Breast epithelium (tissue), 3 donors: ENCODE data around the gene SFXN2.

Experiments used
- POLR2A ChIP-seq: fragments of 450-650 bp; IDR thresholded peaks from one replicate; pipeline ENCODE4 v1.6.1; 2016; ENCODE audit warnings: antibody characterized with exemption, mild to moderate bottlenecking, moderate library complexity
- POLR2AphosphoS5 ChIP-seq, 3 donors: sonication (generic); formaldehyde crosslinking; IDR thresholded peaks; one replicate each; pipeline ENCODE4 v1.6.1; 2017; ENCODE audit warnings: antibody characterized with exemption in 3 of 3
- TF ChIP-seq, protein P1 (sequence below), 3 donors: fragments of 450-650 bp; IDR thresholded peaks; one replicate each; pipeline ENCODE4 v1.5.1; 2016 to 2017; ENCODE audit warnings: antibody characterized with exemption in 3 of 3, mild to moderate bottlenecking in 3 of 3, moderate library complexity in 3 of 3

DNA sequence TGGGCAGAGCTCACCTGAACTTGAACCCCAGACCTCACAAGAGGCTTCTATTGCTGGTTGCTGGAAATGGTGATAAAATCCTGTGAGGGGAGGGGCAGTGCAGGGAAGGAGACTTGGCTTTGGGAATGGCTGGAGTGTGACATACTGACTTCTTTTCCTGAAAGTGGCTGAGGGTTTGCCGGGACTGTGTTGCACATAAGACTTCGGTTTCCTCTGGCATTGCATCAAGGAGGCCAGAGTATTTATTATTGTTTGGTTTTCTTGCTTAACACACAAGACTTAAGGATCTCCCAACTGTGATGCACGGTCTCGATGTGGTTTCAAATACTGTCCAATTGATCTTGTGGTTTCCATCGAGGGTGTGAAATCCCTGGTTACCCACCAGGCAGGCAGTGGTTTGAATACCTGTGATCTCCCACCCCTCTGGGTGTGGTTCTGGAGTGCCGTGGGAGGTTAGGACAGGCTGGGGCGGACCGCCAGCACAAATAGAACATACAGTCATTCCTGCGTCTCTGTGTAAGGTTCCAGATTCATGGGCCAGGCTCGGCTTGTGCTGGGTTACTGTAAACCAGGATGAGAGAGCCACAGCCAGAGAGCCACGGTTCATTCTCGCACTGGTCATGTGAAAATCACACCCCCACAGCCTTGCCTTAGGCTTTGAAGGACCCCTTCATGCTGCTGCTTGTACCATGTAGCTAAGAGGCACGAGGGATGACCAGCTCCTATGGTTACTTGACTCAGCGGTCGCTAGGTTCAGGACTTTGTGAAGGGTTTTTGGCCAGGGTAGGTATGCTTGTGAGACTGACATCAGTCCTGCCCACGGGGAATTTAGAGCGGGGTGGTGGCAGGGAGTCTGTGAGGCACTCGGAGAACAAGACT is 68.5 kb downstream of the SFXN2 start:
- TF ChIP-seq, protein P1, sequence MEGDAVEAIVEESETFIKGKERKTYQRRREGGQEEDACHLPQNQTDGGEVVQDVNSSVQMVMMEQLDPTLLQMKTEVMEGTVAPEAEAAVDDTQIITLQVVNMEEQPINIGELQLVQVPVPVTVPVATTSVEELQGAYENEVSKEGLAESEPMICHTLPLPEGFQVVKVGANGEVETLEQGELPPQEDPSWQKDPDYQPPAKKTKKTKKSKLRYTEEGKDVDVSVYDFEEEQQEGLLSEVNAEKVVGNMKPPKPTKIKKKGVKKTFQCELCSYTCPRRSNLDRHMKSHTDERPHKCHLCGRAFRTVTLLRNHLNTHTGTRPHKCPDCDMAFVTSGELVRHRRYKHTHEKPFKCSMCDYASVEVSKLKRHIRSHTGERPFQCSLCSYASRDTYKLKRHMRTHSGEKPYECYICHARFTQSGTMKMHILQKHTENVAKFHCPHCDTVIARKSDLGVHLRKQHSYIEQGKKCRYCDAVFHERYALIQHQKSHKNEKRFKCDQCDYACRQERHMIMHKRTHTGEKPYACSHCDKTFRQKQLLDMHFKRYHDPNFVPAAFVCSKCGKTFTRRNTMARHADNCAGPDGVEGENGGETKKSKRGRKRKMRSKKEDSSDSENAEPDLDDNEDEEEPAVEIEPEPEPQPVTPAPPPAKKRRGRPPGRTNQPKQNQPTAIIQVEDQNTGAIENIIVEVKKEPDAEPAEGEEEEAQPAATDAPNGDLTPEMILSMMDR (IDR thresholded peaks at IDR 0.05), result no peak
- TF ChIP-seq POLR2AphosphoS5 (IDR thresholded peaks at IDR 0.05) (peak; percentile 10 to 81 (median 48)), POLR2A (no peak)
